WTC11 (cell line): ENCODE measurements around the gene TMPRSS11F. TPM values are rescaled to one million over a fixed set of nuclear protein-coding genes. Genes with fewer than 3 reads are reported as not detected.

ENCODE experiments used
- ATAC-seq: fragments of 200-7000 bp; cut with Tn5 transposase; 2 replicates; pipeline ENCODE4 v1.10.0; 2021; ENCODE audit warnings: mild to moderate bottlenecking, moderate library complexity
- CTCF ChIA-PET: fragments of 300-600 bp; sonication (Branson Sonifier 250); formaldehyde crosslinking; loops from one replicate; lab custom pipeline; 2021; ENCODE audit warnings: antibody characterized with exemption; lab: Charles Lee
- POLR2A ChIA-PET: fragments of 350-600 bp; sonication (Branson Sonifier 250); formaldehyde crosslinking; loops from one replicate; lab custom pipeline; 2021; ENCODE audit warnings: antibody characterized with exemption; lab: Charles Lee
- DNase-seq: peaks from one replicate; pipeline ENCODE4 v3.0.0; 2021; ENCODE audit warnings: low spot score
- H3K27ac Mint-ChIP-seq: 2 replicates; pipeline ENCODE4 v1.8.0; 2021; ENCODE audit warnings: mixed read lengths
- H3K27me3 Mint-ChIP-seq: 2 replicates; pipeline ENCODE4 v1.8.0; 2021; ENCODE audit warnings: low read depth, mild to moderate bottlenecking, moderate library complexity, mixed read lengths
- H3K36me3 Mint-ChIP-seq: 2 replicates; pipeline ENCODE4 v1.8.0; 2021; ENCODE audit warnings: mixed read lengths
- H3K4me1 Mint-ChIP-seq: 2 replicates; pipeline ENCODE4 v1.8.0; 2022; ENCODE audit warnings: mixed read lengths
- H3K4me3 Mint-ChIP-seq: 2 replicates; pipeline ENCODE4 v1.8.0; 2021; ENCODE audit warnings: mild to moderate bottlenecking, moderate library complexity, mixed read lengths
- H3K9me3 Mint-ChIP-seq: 2 replicates; pipeline ENCODE4 v1.8.0; 2021; ENCODE audit warnings: mixed read lengths
- ESRRA ChIP-seq: sonication (generic); formaldehyde crosslinking; IDR thresholded peaks from 2 replicates; pipeline ENCODE4 v1.8.1; 2022; ENCODE audit warnings: mild to moderate bottlenecking, missing genetic modification reagents, borderline replicate concordance
- ETV6 ChIP-seq: sonication (generic); formaldehyde crosslinking; IDR thresholded peaks from 2 replicates; pipeline ENCODE4 v1.8.1; 2022; ENCODE audit warnings: mild to moderate bottlenecking, missing genetic modification reagents
- GRHL2 ChIP-seq: fragments of 250-450 bp; sonication (Bioruptor Pico); IDR thresholded peaks from 2 replicates; pipeline ENCODE4 v1.8.0; 2022; ENCODE audit warnings: mild to moderate bottlenecking, moderate library complexity; ENCODE audit not compliant: insufficient replicate concordance, severe bottlenecking
- JUN ChIP-seq: sonication (generic); formaldehyde crosslinking; IDR thresholded peaks from 2 replicates; pipeline ENCODE4 v1.8.0; 2023; ENCODE audit warnings: mild to moderate bottlenecking, missing genetic modification reagents
- NFYB ChIP-seq: sonication (generic); formaldehyde crosslinking; conservative IDR thresholded peaks from 2 replicates; pipeline ENCODE4 v1.8.0; 2022; ENCODE audit warnings: low read depth, missing genetic modification reagents
- NR3C1 ChIP-seq: sonication (generic); formaldehyde crosslinking; conservative IDR thresholded peaks from 2 replicates; pipeline ENCODE4 v1.8.1; 2023; ENCODE audit warnings: low read depth, mild to moderate bottlenecking, missing genetic modification reagents
- OVOL2 ChIP-seq: fragments of 250-450 bp; sonication (Bioruptor Pico); IDR thresholded peaks from 2 replicates; pipeline ENCODE4 v1.9.0; 2021; ENCODE audit warnings: mild to moderate bottlenecking, borderline replicate concordance
- SP1 ChIP-seq: sonication (generic); formaldehyde crosslinking; conservative IDR thresholded peaks from 2 replicates; pipeline ENCODE4 v1.8.1; 2022; ENCODE audit warnings: missing genetic modification reagents
- TCF7 ChIP-seq: sonication (generic); formaldehyde crosslinking; IDR thresholded peaks from 2 replicates; pipeline ENCODE4 v1.8.0; 2022; ENCODE audit warnings: mild to moderate bottlenecking, low read depth, missing genetic modification reagents, moderate library complexity
- ZNF396 ChIP-seq: fragments of 250-450 bp; sonication (Bioruptor Pico); IDR thresholded peaks from 2 replicates; pipeline ENCODE4 v1.8.0; 2021; ENCODE audit warnings: mild to moderate bottlenecking, moderate library complexity, borderline replicate concordance
- ZNF416 ChIP-seq: fragments of 250-450 bp; sonication (Bioruptor Pico); IDR thresholded peaks from 2 replicates; pipeline ENCODE4 v1.9.0; 2021; ENCODE audit warnings: mild to moderate bottlenecking, inconsistent platforms
- ZNF423 ChIP-seq: fragments of 250-450 bp; sonication (Bioruptor Pico); IDR thresholded peaks from 2 replicates; pipeline ENCODE4 v2.1.2; 2022; ENCODE audit warnings: mild to moderate bottlenecking, moderate library complexity
- total RNA-seq: library from RNA; stranded (reverse); gene quantifications from 3 replicates; pipeline ENCODE4 v1.2.3, GENCODE V29; 2021
- TF ChIP-seq, protein P1 (sequence below): sonication (generic); formaldehyde crosslinking; conservative IDR thresholded peaks from 2 replicates; pipeline ENCODE4 v1.8.1; 2023; ENCODE audit warnings: mild to moderate bottlenecking, low read depth, missing genetic modification reagents, moderate library complexity
- TF ChIP-seq, protein P2 (sequence below): fragments of 250-450 bp; sonication (Bioruptor Pico); IDR thresholded peaks from 2 replicates; pipeline ENCODE4 v2.1.2; 2022; ENCODE audit warnings: mild to moderate bottlenecking, moderate library complexity
- TF ChIP-seq, protein P3 (sequence below): sonication (generic); formaldehyde crosslinking; IDR thresholded peaks from 2 replicates; pipeline ENCODE4 v1.8.0; 2022; ENCODE audit warnings: missing genetic modification reagents
- TF ChIP-seq, protein P4 (sequence below): sonication (generic); formaldehyde crosslinking; IDR thresholded peaks from 2 replicates; pipeline ENCODE4 v1.8.0; 2022; ENCODE audit warnings: mild to moderate bottlenecking, missing genetic modification reagents
- TF ChIP-seq, protein P5 (sequence below): sonication (generic); formaldehyde crosslinking; IDR thresholded peaks from 2 replicates; pipeline ENCODE4 v1.8.1; 2023; ENCODE audit warnings: mild to moderate bottlenecking, missing genetic modification reagents, moderate library complexity
- TF ChIP-seq, protein P6 (sequence below): sonication (generic); formaldehyde crosslinking; conservative IDR thresholded peaks from 2 replicates; pipeline ENCODE4 v1.8.1; 2022; ENCODE audit warnings: mild to moderate bottlenecking, missing genetic modification reagents
- TF ChIP-seq, protein P7 (sequence below): fragments of 250-450 bp; sonication (Bioruptor Pico); IDR thresholded peaks from 2 replicates; pipeline ENCODE4 v1.9.0; 2021; ENCODE audit warnings: mild to moderate bottlenecking, borderline replicate concordance

TMPRSS11F gene
- total RNA-seq, 1 experiment from 2014 or later: not detected

DNA sequence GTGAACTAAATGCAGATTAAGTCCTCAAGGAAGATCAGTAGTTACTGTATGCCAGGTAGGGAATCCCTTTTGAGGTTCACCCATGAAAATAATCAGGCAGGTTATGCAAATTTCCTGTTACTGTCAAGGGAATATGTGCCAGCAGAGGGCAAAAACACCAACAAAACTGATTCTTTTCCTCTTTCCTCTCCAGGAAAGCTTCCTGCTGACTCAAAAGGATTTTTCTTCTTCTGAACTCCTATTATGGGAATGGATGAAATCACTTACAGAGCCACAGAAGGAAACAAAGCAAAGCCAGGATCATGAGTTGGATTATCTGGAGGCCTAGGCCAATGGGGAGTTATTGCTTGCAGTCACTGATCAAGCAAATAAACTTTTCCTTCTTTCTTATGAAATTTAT, 49.7 kb downstream of the TMPRSS11F start:
- Mint-ChIP-seq H3K36me3 (no peaks in the 10 kb centered on the region), H3K27ac (no peak overlapping the region), H3K4me1 (peaks cover 15% of the 10 kb centered on the region), H3K27me3 (no peaks in the 10 kb centered on the region), H3K4me3 (no peak overlapping the region), H3K9me3 (no peaks in the 10 kb centered on the region)
- no peak for DNase-seq
- peak; percentile 17 for ATAC-seq
- TF ChIP-seq ZNF416 (CRISPR knock-in tag) (no peak), OVOL2 (CRISPR knock-in tag) (no peak)
- CTCF ChIA-PET: interaction anchor here (1.0 kb wide), 1 partner anchor 96 kb away, joined by 3 read pairs; no protein-coding TSS in a partner anchor
- POLR2A ChIA-PET: no interaction called here

DNA sequence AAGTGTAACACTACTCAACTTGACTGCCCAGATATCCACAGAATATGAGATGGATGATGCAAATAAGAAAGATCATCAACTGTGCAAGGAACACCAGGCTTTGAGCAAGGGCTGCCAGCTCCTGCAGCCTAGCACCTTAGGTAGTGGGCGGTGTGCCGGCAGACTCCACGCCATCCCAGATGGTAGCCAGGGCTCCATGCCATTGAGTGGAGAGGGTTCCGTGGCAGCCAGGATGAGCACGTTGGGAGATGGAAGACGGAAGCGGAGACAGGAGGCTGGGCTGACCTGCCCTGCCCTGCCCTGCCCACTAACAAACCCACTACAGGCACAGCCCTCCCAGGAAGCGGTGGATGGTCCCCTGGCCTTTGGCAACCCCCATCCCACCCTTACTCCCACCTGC, 51.9 kb downstream of the TMPRSS11F start:
- no peak overlapping the region for H3K27ac Mint-ChIP-seq
- H3K4me1 Mint-ChIP-seq: peaks cover 24% of the 10 kb centered on the region
- H3K36me3 Mint-ChIP-seq: no peaks in the 10 kb centered on the region
- H3K9me3 Mint-ChIP-seq: no peaks in the 10 kb centered on the region
- TF ChIP-seq TCF7 (no peak), GRHL2 (CRISPR knock-in tag) (no peak), ZNF423 (CRISPR knock-in tag) (no peak), SP1 (no peak), NFYB (CRISPR knock-in tag) (no peak), OVOL2 (CRISPR knock-in tag) (no peak), JUN (CRISPR knock-in tag) (no peak), ZNF396 (no peak), ETV6 (CRISPR knock-in tag) (no peak), NR3C1 (CRISPR knock-in tag) (no peak), ESRRA (no peak)
- TF ChIP-seq, protein P1, sequence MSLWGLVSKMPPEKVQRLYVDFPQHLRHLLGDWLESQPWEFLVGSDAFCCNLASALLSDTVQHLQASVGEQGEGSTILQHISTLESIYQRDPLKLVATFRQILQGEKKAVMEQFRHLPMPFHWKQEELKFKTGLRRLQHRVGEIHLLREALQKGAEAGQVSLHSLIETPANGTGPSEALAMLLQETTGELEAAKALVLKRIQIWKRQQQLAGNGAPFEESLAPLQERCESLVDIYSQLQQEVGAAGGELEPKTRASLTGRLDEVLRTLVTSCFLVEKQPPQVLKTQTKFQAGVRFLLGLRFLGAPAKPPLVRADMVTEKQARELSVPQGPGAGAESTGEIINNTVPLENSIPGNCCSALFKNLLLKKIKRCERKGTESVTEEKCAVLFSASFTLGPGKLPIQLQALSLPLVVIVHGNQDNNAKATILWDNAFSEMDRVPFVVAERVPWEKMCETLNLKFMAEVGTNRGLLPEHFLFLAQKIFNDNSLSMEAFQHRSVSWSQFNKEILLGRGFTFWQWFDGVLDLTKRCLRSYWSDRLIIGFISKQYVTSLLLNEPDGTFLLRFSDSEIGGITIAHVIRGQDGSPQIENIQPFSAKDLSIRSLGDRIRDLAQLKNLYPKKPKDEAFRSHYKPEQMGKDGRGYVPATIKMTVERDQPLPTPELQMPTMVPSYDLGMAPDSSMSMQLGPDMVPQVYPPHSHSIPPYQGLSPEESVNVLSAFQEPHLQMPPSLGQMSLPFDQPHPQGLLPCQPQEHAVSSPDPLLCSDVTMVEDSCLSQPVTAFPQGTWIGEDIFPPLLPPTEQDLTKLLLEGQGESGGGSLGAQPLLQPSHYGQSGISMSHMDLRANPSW (CRISPR knock-in tag): no peak
- TF ChIP-seq, protein P2, sequence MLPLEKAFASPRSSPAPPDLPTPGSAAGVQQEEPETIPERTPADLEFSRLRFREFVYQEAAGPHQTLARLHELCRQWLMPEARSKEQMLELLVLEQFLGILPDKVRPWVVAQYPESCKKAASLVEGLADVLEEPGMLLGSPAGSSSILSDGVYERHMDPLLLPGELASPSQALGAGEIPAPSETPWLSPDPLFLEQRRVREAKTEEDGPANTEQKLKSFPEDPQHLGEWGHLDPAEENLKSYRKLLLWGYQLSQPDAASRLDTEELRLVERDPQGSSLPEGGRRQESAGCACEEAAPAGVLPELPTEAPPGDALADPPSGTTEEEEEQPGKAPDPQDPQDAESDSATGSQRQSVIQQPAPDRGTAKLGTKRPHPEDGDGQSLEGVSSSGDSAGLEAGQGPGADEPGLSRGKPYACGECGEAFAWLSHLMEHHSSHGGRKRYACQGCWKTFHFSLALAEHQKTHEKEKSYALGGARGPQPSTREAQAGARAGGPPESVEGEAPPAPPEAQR (CRISPR knock-in tag): no peak
- TF ChIP-seq, protein P3, sequence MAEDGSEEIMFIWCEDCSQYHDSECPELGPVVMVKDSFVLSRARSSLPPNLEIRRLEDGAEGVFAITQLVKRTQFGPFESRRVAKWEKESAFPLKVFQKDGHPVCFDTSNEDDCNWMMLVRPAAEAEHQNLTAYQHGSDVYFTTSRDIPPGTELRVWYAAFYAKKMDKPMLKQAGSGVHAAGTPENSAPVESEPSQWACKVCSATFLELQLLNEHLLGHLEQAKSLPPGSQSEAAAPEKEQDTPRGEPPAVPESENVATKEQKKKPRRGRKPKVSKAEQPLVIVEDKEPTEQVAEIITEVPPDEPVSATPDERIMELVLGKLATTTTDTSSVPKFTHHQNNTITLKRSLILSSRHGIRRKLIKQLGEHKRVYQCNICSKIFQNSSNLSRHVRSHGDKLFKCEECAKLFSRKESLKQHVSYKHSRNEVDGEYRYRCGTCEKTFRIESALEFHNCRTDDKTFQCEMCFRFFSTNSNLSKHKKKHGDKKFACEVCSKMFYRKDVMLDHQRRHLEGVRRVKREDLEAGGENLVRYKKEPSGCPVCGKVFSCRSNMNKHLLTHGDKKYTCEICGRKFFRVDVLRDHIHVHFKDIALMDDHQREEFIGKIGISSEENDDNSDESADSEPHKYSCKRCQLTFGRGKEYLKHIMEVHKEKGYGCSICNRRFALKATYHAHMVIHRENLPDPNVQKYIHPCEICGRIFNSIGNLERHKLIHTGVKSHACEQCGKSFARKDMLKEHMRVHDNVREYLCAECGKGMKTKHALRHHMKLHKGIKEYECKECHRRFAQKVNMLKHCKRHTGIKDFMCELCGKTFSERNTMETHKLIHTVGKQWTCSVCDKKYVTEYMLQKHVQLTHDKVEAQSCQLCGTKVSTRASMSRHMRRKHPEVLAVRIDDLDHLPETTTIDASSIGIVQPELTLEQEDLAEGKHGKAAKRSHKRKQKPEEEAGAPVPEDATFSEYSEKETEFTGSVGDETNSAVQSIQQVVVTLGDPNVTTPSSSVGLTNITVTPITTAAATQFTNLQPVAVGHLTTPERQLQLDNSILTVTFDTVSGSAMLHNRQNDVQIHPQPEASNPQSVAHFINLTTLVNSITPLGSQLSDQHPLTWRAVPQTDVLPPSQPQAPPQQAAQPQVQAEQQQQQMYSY (CRISPR knock-in tag): no peak
- TF ChIP-seq, protein P4, sequence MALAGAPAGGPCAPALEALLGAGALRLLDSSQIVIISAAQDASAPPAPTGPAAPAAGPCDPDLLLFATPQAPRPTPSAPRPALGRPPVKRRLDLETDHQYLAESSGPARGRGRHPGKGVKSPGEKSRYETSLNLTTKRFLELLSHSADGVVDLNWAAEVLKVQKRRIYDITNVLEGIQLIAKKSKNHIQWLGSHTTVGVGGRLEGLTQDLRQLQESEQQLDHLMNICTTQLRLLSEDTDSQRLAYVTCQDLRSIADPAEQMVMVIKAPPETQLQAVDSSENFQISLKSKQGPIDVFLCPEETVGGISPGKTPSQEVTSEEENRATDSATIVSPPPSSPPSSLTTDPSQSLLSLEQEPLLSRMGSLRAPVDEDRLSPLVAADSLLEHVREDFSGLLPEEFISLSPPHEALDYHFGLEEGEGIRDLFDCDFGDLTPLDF: no peak
- TF ChIP-seq, protein P5, sequence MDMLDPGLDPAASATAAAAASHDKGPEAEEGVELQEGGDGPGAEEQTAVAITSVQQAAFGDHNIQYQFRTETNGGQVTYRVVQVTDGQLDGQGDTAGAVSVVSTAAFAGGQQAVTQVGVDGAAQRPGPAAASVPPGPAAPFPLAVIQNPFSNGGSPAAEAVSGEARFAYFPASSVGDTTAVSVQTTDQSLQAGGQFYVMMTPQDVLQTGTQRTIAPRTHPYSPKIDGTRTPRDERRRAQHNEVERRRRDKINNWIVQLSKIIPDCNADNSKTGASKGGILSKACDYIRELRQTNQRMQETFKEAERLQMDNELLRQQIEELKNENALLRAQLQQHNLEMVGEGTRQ (CRISPR knock-in tag): no peak
- TF ChIP-seq, protein P6, sequence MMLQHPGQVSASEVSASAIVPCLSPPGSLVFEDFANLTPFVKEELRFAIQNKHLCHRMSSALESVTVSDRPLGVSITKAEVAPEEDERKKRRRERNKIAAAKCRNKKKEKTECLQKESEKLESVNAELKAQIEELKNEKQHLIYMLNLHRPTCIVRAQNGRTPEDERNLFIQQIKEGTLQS (CRISPR knock-in tag): no peak
- TF ChIP-seq, protein P7, sequence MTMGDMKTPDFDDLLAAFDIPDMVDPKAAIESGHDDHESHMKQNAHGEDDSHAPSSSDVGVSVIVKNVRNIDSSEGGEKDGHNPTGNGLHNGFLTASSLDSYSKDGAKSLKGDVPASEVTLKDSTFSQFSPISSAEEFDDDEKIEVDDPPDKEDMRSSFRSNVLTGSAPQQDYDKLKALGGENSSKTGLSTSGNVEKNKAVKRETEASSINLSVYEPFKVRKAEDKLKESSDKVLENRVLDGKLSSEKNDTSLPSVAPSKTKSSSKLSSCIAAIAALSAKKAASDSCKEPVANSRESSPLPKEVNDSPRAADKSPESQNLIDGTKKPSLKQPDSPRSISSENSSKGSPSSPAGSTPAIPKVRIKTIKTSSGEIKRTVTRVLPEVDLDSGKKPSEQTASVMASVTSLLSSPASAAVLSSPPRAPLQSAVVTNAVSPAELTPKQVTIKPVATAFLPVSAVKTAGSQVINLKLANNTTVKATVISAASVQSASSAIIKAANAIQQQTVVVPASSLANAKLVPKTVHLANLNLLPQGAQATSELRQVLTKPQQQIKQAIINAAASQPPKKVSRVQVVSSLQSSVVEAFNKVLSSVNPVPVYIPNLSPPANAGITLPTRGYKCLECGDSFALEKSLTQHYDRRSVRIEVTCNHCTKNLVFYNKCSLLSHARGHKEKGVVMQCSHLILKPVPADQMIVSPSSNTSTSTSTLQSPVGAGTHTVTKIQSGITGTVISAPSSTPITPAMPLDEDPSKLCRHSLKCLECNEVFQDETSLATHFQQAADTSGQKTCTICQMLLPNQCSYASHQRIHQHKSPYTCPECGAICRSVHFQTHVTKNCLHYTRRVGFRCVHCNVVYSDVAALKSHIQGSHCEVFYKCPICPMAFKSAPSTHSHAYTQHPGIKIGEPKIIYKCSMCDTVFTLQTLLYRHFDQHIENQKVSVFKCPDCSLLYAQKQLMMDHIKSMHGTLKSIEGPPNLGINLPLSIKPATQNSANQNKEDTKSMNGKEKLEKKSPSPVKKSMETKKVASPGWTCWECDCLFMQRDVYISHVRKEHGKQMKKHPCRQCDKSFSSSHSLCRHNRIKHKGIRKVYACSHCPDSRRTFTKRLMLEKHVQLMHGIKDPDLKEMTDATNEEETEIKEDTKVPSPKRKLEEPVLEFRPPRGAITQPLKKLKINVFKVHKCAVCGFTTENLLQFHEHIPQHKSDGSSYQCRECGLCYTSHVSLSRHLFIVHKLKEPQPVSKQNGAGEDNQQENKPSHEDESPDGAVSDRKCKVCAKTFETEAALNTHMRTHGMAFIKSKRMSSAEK (CRISPR knock-in tag): no peak
- ChIA-PET POLR2A (no interaction called here), CTCF (no interaction called here)
- H3K4me3 Mint-ChIP-seq: no peak overlapping the region
- no peak for DNase-seq
- no peaks in the 10 kb centered on the region for H3K27me3 Mint-ChIP-seq
- no peak for ATAC-seq
